Measurements from ENCODE around the gene GGA1. TPM values are rescaled to one million over a fixed set of nuclear protein-coding genes. Genes with fewer than 3 reads are reported as not detected.
A peak's percentile ranks its signal among the peaks of the same experiment; 100 is the strongest.

GGA1 gene
- total RNA-seq = 28.4 TPM

DNA sequence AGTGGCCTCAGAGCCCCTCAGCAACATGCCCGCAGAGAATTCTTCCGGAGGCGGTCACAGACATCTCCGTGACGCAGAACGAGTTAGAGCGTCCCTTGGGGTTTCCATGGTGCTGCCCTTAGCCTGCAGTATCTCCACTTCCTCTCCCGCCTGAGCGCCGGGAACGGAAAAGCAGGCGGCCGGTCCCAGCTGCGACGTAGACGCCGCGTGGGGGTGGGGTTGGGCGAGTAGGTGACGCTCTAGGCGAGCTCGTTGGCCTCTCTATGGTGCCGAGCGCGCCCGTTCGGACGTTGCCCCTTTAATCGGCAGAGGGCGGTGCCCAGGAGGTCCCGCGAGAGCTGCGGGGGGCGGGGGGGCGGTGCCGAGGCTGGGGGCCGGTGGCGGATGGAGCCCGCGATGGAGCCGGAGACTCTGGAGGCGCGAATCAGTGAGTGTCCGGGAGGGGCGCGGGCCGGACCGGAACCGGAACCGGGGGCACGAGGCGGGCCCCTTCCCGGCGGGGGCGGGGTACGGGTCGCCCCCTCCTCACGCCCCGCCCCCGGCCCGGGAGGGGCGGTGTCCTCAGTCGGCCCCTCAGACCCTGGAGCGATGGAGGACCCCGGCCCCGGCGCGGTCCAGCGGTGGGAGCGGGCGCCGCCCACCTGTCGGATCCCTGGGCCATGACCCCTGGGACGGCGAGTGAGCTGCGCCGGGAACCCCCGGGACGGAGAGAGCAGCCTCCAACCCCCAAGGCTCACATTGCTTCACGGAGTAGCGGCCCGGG lies at the start of gene GGA1:
Gene GGA1 (plus strand): TSS at position 358 of the 763 bp plus-strand sequence. CDS start 27 bp downstream, at position 385.
- peak; percentile 89 for ATAC-seq

- no peak for ATAC-seq
Observed at GRCh38 chr22:37559521-37559900, 49.1 kb upstream of the GGA1 start.

DNA sequence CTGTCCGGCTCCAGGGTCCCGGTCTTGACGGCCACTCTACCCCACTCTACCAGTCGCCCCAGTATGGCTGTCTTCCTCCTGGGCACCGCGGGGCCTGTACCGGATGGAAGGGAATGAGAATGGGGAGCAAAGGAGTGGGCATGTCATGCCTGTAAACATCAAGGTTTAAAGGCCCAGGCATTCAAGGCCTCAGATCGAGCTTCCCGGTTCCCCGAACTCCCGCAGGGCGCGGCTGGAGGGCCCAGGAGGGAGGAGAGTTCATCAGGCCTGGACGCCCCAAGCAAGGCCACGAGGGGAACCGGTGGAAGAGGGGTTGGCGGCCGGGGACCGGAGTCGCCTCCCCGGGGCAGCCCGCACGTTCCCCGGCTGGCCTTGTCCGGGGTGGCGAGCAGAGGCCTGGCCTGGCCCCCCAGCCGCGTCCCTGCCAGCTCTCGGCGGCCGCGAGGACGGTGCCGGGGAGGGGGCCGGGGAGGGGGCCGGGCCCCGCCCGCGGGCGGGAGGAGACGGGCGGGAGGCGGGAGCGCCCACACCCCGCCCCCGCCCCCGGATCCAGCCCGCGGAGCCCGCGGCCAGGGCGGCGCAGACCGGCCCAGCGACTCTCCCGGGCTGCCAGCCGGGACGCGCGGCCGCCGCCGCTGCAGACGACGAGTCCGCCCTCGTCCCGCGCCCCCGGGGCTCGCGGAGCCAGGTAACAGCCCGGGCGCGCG lies 48.6 kb upstream of the GGA1 start, which contains the start of gene CDC42EP1:
Gene CDC42EP1 (plus strand): TSS at position 580 of the 707 bp plus-strand sequence. CDS start 5,870 bp downstream, outside the sequence.
- ATAC-seq = peak; percentile 22

DNA sequence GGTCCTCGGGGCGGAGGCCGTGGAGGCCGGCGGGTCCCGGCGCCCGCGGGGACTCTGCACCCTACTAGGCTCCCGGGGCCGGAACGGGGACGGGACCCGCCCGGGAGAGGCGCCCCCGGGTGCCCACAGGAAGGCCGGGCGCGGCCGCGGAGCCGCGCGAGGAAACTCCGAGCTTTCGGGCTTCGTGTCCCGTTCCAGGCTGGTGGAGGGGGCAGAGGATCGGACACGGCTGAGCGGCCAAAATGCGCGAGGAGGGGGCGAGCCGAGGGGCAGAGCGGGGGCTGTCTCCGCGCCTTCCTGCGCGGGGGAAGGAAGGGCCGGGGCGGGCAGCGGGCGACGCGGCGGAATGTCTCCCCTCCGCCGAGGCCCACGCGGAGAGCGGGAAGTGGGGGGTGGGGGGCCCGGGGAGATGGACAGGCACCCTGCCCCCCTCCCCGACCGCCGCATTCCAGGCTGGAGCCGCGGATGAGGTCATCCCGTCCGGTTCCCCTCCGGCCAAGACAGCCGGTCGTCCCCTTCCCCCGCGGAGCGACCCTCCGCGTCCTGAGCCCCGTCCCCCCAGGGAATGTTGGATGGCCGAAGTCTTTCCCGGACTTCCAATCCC lies 47.9 kb upstream of the GGA1 start:
- no peak for ATAC-seq

DNA sequence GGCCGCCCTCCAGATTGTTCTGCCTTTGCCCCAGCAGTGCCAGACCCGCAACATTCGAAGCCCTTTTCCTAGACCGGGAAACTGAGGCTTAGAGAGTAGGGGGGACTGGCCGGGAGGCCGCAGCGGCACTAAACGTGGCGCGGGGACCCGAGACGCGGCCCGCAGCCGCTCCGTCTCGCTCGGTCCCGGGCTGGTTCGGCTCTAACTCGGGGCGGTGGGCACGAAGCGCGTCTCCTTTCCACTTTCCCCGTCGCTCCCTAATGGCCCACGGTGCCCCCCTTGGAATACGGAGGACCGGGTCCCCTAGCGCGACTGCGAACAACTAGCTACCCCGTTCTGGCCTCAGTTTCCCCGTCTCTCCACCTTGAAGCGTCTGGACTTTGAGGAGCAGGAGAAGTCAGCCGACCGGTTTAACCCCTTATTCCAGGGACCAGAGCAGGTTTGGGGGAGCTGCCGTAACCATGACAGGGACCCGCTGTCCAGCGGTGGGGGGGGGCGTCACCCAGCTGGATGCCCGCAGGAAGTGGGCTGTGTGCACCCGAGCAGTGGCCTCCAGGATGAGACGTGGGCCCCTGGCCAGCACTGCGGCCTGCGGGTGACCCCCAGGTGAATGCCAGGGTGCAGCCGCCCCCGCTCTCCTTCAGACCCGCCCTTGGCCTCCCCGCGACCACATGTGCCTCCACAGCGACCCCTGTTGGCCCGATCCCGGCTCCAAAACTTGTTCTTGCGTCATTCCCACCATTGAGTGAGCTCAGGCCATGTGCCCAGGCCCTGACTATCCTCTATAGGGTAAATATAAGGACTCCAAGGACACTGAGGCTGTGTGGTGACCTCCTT lies 47.2 kb upstream of the GGA1 start:
- peak; percentile 59 for ATAC-seq

- ATAC-seq = no peak
Observed at GRCh38 chr22:37562049-37562875, 46.4 kb upstream of the GGA1 start.

GRCh38 chr22:37563153-37564081 lies 45.2 kb upstream of the GGA1 start:
- ATAC-seq = peak; percentile 51

- ATAC-seq = peak; percentile 16
Observed at GRCh38 chr22:37564111-37564711, 44.4 kb upstream of the GGA1 start.

- no peak for ATAC-seq
Observed at GRCh38 chr22:37565830-37566229, 42.8 kb upstream of the GGA1 start.

DNA sequence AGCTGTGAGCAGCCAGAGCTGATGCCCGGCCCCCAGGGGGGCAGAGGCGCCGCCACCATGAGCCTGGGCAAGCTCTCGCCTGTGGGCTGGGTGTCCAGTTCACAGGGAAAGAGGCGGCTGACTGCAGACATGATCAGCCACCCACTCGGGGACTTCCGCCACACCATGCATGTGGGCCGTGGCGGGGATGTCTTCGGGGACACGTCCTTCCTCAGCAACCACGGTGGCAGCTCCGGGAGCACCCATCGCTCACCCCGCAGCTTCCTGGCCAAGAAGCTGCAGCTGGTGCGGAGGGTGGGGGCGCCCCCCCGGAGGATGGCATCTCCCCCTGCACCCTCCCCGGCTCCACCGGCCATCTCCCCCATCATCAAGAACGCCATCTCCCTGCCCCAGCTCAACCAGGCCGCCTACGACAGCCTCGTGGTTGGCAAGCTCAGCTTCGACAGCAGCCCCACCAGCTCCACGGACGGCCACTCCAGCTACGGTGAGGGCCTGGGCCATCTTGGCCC lies 42.3 kb upstream of the GGA1 start:
- ATAC-seq = no peak

DNA sequence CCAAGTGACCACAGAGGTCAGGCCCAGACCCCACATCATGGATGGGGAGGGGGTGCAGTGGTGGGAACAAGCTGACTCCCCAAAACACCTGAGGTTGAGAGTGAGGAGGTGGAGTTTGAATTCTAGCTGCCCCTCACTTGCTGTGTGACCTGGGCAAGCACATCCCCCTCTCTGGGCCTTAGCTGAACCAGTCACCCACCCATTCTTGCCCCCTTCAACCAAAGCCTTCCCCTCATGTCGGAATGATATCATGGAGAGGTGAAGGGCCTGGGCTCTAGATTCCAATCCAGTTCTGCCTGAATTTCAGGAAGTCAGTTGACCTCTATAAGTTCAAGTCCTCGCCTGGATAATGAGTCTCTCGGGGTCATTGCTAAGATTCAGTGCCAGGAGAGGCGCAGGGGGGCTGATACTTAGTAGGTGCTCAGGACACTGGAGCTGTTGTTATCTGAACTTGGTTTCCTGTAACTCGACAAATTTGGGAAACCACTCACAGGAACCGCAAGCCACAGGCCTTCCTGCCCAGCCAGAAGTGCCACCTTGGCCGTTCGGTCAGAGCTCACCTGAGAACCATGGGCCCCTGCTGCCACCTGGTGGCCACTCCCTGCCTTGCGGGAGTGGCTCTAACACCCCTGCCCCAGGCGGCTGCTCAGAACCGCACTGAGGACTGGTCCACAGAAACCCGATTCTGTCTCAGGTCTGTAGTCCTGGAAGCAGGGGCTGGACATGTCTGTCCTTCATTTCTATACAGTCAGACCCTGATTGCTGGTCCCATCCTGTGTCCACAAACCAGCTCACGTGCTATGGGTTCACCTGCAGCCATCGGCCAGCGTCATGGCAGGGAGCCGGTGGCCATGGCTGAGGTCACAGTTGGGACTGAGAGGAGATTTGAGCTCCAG lies 41.5 kb upstream of the GGA1 start:
- ATAC-seq = peak; percentile 56

- ATAC-seq = no peak
Observed at GRCh38 chr22:37568012-37568411, 40.6 kb upstream of the GGA1 start.

- ATAC-seq = no peak
Observed at GRCh38 chr22:37568448-37569008, 40.1 kb upstream of the GGA1 start.

GRCh38 chr22:37569009-37569920 lies 39.4 kb upstream of the GGA1 start:
- ATAC-seq = no peak

GRCh38 chr22:37569921-37570660 lies 38.5 kb upstream of the GGA1 start:
- ATAC-seq = peak; percentile 6

DNA sequence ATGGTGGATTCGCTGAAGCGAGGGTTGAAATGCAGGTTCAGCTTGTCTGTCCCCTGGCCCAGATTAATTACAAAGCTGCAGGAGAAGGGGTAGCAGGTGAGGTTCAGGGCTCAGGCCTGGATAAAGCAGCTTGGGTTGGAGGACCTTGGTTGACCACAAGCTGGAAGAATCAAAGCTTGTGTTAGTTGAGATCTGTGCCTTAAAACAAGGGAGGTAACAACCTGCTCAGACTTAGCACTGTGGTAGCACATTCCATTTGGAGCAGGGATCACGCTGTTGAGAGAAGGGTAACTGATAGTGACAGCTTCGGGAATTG lies 38.0 kb upstream of the GGA1 start:
- ATAC-seq = no peak

Data from esophagus mucosa (tissue), 1 donor.